Breast epithelium (tissue), 3 donors: ENCODE results near the gene DOCK3.

Experiments
- CTCF ChIP-seq, 3 donors: fragments of 450-650 bp; IDR thresholded peaks; one replicate each; pipeline ENCODE4 v1.5.1; 2016 to 2017; ENCODE audit warnings: antibody characterized with exemption in 3 of 3, mild to moderate bottlenecking in 3 of 3, moderate library complexity in 3 of 3
- POLR2AphosphoS5 ChIP-seq, 3 donors: sonication (generic); formaldehyde crosslinking; IDR thresholded peaks; one replicate each; pipeline ENCODE4 v1.6.1; 2017; ENCODE audit warnings: antibody characterized with exemption in 3 of 3

DNA sequence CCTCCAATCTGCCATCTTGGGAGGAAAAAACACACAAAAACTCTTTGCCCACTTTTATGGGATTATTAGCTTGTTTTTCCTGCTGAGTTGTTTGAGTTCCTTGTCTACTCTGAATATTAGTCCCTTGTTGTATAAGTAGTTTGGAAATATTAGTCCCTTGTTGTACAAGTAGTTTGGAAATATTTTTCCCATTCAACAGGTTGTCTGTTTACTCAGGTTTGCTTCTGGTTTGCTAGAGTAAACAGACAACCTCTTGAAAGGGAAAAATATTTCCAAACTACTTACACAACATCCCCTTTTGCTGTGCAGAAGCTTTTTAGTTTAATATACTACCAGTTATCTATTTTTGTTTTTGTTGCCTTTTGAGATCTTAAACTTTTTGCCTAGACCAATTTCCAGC, 517.0 kb downstream of the DOCK3 start:
- TF ChIP-seq POLR2AphosphoS5 (IDR thresholded peaks at IDR 0.05) = no peak
- no peak for TF ChIP-seq CTCF (IDR thresholded peaks at IDR 0.05)
